OCI-LY7 (cell line): ENCODE measurements around the gene SURF1. TPM values are rescaled to one million over a fixed set of nuclear protein-coding genes. Genes with fewer than 3 reads are reported as not detected.
"Not testable (repeated sequence)": the region's sequence is repeated elsewhere in the genome, so short reads cannot be mapped to it uniquely, and the experiment has no call there.

Experiments
- BruUV-seq: library from RNA; stranded (reverse); fragments of 400-500 nt; replicated peaks from 2 replicates; lab custom pipeline; 2021; lab: Mats Ljungman, UMichigan
- CTCF ChIA-PET: fragments of 300-600 bp; sonication (Branson Sonifier 250); formaldehyde crosslinking; loops from one replicate; lab custom pipeline; 2022; ENCODE audit warnings: antibody characterized with exemption; ENCODE audit not compliant: unreplicated experiment; lab: Charles Lee
- POLR2A ChIA-PET: fragments of 300-600 bp; sonication (Branson Sonifier 250); formaldehyde crosslinking; loops from one replicate; lab custom pipeline; 2022; ENCODE audit warnings: antibody characterized with exemption; lab: Charles Lee
- DNase-seq: peaks from one replicate; pipeline ENCODE4 v3.0.0-alpha.2; 2015; ENCODE audit warnings: low spot score
- H2AFZ ChIP-seq: fragments of 200-600 bp; sonication (generic), shearing (Covaris generic); 2 replicates; pipeline ENCODE4 v1.6.1; 2014; ENCODE audit warnings: mild to moderate bottlenecking, antibody characterized with exemption, low read length, moderate library complexity
- H3K27ac ChIP-seq: fragments of 200-600 bp; sonication (generic); 2 replicates; pipeline ENCODE4 v1.5.1; 2014; ENCODE audit warnings: mixed run types, low read depth, mild to moderate bottlenecking, moderate library complexity, low read length, inconsistent platforms; ENCODE audit not compliant: poor library complexity, severe bottlenecking
- H3K36me3 ChIP-seq: fragments of 200-600 bp; sonication (generic); 2 replicates; pipeline ENCODE4 v1.6.1; 2014; ENCODE audit warnings: mild to moderate bottlenecking, antibody characterized with exemption, low read length, moderate library complexity, mixed read lengths; ENCODE audit not compliant: insufficient read depth
- H3K4me1 ChIP-seq: fragments of 200-600 bp; sonication (generic); 2 replicates; pipeline ENCODE4 v1.5.1; 2014; ENCODE audit warnings: mild to moderate bottlenecking, low read length; ENCODE audit not compliant: insufficient read depth, poor library complexity, severe bottlenecking
- H3K4me2 ChIP-seq: fragments of 200-600 bp; sonication (generic); 2 replicates; pipeline ENCODE4 v1.6.1; 2014; ENCODE audit warnings: mild to moderate bottlenecking, low read length
- H3K4me3 ChIP-seq: fragments of 200-600 bp; sonication (generic); 2 replicates; pipeline ENCODE4 v1.5.1; 2014; ENCODE audit warnings: mild to moderate bottlenecking, low read depth, low read length; ENCODE audit not compliant: poor library complexity, severe bottlenecking
- H3K79me2 ChIP-seq: fragments of 200-600 bp; sonication (generic); 2 replicates; pipeline ENCODE4 v1.6.1; 2016; ENCODE audit warnings: low read depth, mild to moderate bottlenecking, low read length, moderate library complexity, mixed read lengths; ENCODE audit not compliant: insufficient read depth
- H3K9me2 ChIP-seq: fragments of 200-600 bp; sonication (generic); 2 replicates; pipeline ENCODE4 v1.6.1; 2016; ENCODE audit warnings: mild to moderate bottlenecking, low read length, mixed read lengths; ENCODE audit not compliant: insufficient read depth
- H3K9me3 ChIP-seq: fragments of 200-600 bp; sonication (generic); 2 replicates; pipeline ENCODE4 v1.6.1; 2014; ENCODE audit warnings: mild to moderate bottlenecking, mixed run types, low read length, mixed read lengths
- H4K20me1 ChIP-seq: fragments of 200-600 bp; sonication (generic); 2 replicates; pipeline ENCODE4 v1.6.1; 2014; ENCODE audit warnings: mild to moderate bottlenecking, antibody characterized with exemption, low read length, moderate library complexity, mixed read lengths; ENCODE audit not compliant: insufficient read depth
- EZH2phosphoT487 ChIP-seq: fragments of 200-600 bp; sonication (generic); IDR thresholded peaks from 2 replicates; pipeline ENCODE4 v1.6.1; 2018; ENCODE audit warnings: low read depth, borderline replicate concordance, mild to moderate bottlenecking, mixed run types, antibody characterized with exemption, low read length, moderate library complexity, mixed read lengths
- intact Hi-C: fragments of 100-400 bp; cut with micrococcal nuclease; formaldehyde crosslinking; loops from one replicate; pipeline ENCODE4 v1.10.0; 2022; ENCODE audit not compliant: unreplicated experiment
- total RNA-seq, 2 experiments: library from RNA; depleted of rRNA in 1 of 2; stranded (reverse); fragments of >200 nt in 1 of 2; shearing (Covaris generic) in 1 of 2; gene quantifications; 2 replicates each; pipeline ENCODE4 v1.2.3, GENCODE V29; 2014 to 2022
- TF ChIP-seq, protein P1 (sequence below): fragments of 200-600 bp; sonication (generic); conservative IDR thresholded peaks from 2 replicates; pipeline ENCODE4 v1.5.1; 2014; ENCODE audit warnings: mild to moderate bottlenecking, antibody characterized with exemption, low read length, moderate library complexity, mixed read lengths

Gene SURF1
- total RNA-seq, 2 experiments from 2014 or later, result 22.9 to 38.9 TPM

DNA sequence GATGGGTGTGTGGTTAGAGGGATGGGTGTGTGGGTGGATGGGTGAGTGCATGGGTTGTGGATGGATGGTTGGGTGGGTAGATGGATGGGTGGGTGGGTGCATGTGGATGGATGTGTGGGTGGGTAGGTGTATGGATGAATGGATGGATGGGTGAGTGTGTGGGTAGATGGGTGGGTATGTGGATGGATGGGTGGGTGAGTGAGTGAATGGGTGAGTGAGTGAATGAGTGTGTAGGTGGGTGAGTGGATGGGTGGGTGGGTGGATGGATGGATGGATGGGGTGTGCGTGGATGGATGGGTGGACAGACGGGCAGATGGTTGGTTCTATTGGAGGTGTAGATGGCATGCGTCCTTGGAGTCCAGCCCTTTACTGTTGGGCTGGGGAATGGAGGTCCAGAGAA lies 37.1 kb upstream of the SURF1 start:
- Histone ChIP-seq H3K4me2 (no peak overlapping the region), H3K36me3 (no peaks in the 10 kb centered on the region), H3K4me3 (no peak overlapping the region), H3K9me3 (no peaks in the 10 kb centered on the region), H2AFZ (no peak overlapping the region), H3K9me2 (no peaks in the 10 kb centered on the region), H3K4me1 (no peaks in the 10 kb centered on the region), H3K27ac (no peak overlapping the region), H4K20me1 (no peaks in the 10 kb centered on the region), H3K79me2 (no peaks in the 10 kb centered on the region)
- POLR2A ChIA-PET, result no interaction called here
- no TSS peak for BruUV-seq
- intact Hi-C loops, result no loop called here
- no peak for TF ChIP-seq EZH2phosphoT487
- TF ChIP-seq, protein P1, sequence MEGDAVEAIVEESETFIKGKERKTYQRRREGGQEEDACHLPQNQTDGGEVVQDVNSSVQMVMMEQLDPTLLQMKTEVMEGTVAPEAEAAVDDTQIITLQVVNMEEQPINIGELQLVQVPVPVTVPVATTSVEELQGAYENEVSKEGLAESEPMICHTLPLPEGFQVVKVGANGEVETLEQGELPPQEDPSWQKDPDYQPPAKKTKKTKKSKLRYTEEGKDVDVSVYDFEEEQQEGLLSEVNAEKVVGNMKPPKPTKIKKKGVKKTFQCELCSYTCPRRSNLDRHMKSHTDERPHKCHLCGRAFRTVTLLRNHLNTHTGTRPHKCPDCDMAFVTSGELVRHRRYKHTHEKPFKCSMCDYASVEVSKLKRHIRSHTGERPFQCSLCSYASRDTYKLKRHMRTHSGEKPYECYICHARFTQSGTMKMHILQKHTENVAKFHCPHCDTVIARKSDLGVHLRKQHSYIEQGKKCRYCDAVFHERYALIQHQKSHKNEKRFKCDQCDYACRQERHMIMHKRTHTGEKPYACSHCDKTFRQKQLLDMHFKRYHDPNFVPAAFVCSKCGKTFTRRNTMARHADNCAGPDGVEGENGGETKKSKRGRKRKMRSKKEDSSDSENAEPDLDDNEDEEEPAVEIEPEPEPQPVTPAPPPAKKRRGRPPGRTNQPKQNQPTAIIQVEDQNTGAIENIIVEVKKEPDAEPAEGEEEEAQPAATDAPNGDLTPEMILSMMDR, result no peak
- no peak for DNase-seq
- CTCF ChIA-PET, result no interaction called here

DNA sequence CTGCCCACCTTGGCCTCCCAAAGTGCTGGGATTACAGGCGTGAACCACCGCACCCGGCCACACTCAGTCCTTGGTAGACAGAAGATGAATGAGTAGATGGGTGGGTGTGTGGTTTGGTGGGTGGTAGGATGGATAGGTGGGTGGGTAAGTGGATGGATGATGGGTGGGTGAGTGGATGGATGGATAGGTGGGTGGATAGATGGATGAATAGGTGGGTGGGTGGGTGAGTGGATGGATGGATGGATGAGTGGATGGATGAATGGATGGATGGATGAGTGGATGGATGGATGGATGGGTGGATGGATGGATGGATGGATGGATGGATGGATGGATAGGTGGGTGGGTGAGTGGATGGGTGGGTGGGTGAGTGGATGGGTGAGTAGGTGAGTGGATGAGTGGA lies 36.0 kb upstream of the SURF1 start:
- H3K9me2 ChIP-seq, H3K27ac ChIP-seq, H3K4me1 ChIP-seq, CTCF ChIA-PET, intact Hi-C loops, POLR2A ChIA-PET, H3K79me2 ChIP-seq, H3K9me3 ChIP-seq, H3K4me3 ChIP-seq, H3K36me3 ChIP-seq, H4K20me1 ChIP-seq, DNase-seq, BruUV-seq, H3K4me2 ChIP-seq, H2AFZ ChIP-seq: not testable (repeated sequence)

DNA sequence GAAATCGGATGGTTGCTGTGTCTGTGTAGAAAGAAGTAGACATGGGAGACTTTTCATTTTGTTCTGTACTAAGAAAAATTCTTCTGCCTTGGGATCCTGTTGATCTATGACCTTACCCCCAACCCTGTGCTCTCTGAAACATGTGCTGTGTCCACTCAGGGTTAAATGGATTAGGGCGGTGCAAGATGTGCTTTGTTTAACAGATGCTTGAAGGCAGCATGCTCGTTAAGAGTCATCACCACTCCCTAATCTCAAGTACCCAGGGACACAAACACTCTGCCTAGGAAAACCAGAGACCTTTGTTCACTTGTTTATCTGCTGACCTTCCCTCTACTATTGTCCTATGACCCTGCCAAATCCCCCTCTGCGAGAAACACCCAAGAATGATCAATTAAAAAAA lies 35.2 kb upstream of the SURF1 start:
- intact Hi-C loops, H4K20me1 ChIP-seq, H3K9me3 ChIP-seq, H3K4me3 ChIP-seq, H3K36me3 ChIP-seq, H3K4me2 ChIP-seq, H3K9me2 ChIP-seq, H3K4me1 ChIP-seq, H3K79me2 ChIP-seq, CTCF ChIA-PET, H2AFZ ChIP-seq, DNase-seq, BruUV-seq, H3K27ac ChIP-seq, POLR2A ChIA-PET: not testable (repeated sequence)

DNA sequence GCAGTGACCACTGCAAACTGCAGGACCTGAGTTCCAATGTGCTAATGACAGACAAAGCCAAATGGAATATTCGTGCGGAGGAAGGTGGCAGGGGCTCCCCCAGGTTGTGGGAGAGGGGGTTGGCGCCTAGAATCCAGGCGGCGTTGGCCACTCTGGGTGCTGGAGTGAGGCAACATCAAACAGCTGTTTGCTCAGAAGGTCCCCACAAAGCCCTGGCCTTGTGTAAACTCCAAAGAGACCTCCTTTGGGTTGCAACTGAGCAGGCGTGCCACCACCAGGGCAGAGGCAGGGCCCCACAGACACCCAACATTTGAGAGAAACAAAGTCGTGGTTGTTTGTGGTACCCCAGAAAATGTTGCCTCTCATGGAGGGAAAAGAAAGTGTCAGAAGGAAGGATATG lies 34.4 kb upstream of the SURF1 start:
- TF ChIP-seq, protein P1, result no peak
- TF ChIP-seq EZH2phosphoT487, result no peak
- POLR2A ChIA-PET, result no interaction called here
- CTCF ChIA-PET, result interaction anchor here (0.7 kb wide), 1 partner anchor 25 kb away, joined by 11 read pairs; no protein-coding TSS in a partner anchor
- Histone ChIP-seq H3K4me2 (no peak overlapping the region), H3K9me3 (no peaks in the 10 kb centered on the region), H4K20me1 (no peaks in the 10 kb centered on the region), H3K27ac (no peak overlapping the region), H3K9me2 (no peaks in the 10 kb centered on the region), H3K79me2 (no peaks in the 10 kb centered on the region), H3K36me3 (no peaks in the 10 kb centered on the region), H2AFZ (no peak overlapping the region), H3K4me1 (no peaks in the 10 kb centered on the region), H3K4me3 (no peak overlapping the region)
- intact Hi-C loops, result no loop called here
- no peak for DNase-seq
- no TSS peak for BruUV-seq
